Suppressor macrophage treated with lipopolysaccharide for 4 hours (primary cell): ENCODE measurements around the gene TNFRSF8.
A peak's percentile ranks its signal among the peaks of the same experiment; 100 is the strongest.
"Not testable (repeated sequence)": the region's sequence is repeated elsewhere in the genome, so short reads cannot be mapped to it uniquely, and the experiment has no call there.

Experiments
- DNase-seq: peaks from one replicate; pipeline ENCODE4 v3.0.0-alpha.2; 2020

Gene TNFRSF8

DNA sequence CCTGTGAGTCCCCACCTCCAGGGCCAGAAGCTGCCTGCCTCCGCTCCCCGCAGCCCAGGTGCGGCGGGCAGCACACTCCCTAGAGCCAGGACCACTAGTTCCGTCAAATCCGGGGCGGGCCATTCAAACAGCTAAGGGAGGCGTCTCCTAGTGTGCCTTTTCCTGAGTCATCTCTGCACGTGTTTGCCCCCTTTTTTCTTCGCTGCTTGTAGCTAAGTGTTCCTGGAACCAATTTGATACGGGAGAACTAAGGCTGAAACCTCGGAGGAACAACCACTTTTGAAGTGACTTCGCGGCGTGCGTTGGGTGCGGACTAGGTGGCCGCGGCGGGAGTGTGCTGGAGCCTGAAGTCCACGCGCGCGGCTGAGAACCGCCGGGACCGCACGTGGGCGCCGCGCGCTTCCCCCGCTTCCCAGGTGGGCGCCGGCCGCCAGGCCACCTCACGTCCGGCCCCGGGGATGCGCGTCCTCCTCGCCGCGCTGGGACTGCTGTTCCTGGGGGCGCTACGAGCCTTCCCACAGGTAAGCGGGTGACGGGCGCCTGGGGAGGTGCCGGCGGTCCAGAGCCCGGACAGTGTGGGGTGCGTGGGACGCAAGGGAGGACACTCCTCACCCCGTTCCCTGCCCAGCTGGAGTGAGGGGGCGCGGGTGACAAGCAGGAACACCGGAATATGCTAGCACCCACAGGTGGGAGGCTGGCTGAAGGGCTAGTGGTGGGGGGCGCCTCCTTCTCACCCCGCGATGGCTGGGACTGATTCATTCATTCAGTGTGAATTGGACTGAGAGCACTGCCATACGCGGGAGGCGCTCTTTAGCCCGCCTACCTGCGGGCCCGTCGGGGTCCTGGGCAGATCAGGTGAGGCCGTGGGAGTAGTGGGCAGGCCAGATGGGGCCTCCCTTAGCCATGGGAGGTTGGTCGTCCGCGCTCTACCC is at the start of gene TNFRSF8:
Gene TNFRSF8, plus strand, starts transcription at position 163 of the 932 bp plus-strand sequence. Its CDS starts 296 bp downstream, at position 459.
- no peak for DNase-seq

DNA sequence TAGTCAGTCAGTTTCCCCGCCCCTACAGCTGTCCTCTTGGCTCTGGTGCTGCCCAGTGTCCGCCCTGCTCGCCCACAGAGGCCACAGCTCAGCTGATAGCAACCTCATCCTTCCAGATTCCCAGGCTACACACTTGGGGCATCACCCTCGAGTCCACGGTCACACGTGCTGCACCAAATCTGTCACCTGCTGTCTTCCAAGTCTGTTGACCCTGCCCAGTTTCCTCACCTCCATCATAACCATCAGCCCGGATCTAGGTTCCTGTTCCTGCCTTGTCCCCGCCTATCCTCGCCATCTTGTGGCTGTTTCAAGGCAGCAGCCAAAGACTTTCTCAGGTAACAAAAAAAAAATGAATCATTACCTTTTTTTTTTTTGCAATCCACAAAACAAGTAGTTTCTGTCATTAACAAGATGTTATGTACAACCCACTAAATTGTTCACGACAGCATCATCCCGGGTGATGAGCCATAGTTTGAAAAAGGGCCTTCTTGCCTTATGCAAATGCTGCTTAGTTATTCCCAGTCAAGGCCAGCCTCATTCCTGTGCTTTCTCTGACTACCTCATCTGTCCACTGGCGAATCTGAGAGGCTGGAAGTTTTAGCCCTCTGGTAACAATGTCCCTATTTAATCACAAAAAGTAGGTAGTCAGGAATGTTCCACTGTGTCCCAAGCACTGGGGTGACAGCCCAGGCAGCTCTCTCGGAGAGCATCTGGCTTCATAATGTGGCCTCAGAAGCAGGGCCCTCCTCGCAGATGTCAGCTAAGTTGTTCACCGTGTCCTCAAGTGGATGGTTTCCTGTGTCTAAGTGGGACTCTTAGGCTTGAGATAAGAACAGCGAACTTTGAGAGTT is 48.7 kb upstream of the TNFRSF8 start:
- no peak for DNase-seq

DNA sequence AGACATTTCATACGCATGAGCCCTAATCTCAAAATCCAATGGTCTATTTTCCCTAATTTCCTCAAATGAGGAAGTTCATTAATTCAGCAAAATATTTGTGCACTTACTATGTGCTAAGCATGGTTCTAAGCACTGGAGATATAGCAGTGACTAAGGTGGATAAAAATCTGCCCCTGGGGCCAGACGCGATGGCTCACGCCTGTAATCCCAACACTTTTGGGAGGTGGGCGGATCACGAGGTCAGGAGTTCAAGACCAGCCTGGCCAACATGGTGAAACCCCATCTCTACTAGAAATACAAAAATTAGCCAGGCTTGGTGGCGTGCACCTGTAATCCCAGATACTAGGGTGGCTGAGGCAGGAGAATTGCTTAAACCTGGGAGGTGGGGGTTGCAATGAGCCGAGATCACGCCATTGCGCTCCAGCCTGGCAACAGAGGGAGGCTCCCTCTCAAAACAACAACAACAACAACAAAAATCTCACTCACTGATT is 48.1 kb upstream of the TNFRSF8 start:
- DNase-seq, result no peak

DNA sequence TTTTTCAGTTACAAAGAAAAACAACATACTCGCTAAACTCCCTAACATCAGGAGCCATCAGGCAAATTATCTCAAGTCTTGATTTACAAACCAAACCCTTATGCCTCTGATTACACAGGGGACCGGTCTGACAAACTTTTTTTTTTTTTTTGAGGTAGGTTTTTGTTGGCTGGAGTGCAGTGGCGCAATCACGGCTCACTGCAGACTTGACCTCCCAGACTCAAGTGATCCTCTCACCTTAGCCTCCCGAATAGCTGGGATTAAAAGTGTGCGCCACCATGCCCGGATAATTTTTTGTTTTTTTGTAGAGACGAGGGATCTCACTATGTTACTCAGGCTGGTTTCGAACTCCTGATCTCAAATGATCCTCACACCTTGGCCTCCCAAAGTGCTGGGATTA is 47.6 kb upstream of the TNFRSF8 start:
- DNase-seq, result no peak

DNA sequence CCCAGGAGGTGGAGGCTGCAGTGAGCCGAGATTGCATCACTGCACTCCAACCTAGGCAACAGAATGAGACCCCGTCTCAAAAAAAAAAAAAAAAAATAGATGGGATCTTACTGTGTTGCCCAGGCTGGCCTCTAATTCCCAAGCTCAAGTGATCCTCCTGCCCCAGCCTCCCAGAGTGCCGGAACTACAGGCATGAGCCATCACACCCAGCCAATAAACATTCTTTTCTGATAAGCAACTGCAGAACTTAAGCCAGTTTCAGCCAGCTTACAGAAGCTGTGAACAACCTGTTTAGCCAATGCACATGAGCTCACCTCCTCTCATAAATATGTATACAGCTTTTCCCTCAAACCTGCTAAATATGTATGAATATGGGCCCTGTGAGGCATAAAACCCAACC is 46.9 kb upstream of the TNFRSF8 start:
- DNase-seq, result no peak

DNA sequence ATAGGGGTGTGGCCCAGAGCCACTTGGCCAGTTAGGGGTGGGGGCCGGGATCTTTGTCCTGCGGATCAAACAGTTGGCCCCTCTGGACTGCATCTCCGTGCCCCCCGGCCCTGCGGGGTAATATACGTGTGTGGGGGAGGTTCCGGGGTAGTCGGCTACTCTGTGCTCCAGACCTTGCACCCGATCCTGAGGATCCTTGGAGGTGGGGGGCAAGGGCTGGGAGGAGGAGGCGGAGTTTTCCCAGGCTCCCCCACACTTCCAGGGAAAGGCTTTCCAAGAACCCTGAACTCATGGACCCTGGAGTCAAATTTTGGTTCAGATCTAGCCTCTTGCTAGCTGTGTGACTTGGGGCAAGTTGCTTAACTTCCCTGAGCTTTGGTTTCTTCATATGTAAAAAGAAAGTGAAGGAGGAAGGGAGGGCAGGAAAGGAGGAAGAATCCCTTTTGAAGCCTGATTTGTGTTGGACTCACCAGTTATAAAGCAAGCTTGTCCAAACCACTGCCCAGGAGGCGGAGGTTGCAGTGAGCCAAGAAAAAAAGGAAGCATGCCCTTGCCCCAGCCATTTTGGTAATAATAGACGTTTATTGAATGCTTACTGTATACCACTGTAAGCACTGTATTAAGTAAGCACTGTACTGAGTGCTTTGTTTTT is 43.1 kb upstream of the TNFRSF8 start:
- peak; percentile 90 for DNase-seq

DNA sequence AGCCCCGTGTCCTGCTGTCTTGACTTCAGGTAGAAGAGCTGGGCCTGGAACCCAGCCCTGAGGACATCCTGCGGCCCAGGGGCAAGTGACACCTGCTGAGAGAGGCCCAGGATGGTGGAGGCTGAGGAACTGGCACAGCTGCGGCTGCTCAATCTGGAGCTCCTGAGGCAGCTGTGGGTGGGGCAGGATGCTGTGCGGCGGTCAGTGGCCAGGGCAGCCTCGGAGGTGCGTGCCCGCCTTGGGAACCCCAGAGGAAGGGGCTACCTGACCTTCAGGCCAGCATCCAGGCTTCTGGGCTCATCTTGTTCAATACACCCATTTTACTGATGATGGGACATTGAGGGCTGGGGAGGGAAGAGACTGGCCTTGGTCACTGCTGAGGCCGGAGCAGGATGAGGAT is 41.5 kb upstream of the TNFRSF8 start:
- DNase-seq, result no peak

DNA sequence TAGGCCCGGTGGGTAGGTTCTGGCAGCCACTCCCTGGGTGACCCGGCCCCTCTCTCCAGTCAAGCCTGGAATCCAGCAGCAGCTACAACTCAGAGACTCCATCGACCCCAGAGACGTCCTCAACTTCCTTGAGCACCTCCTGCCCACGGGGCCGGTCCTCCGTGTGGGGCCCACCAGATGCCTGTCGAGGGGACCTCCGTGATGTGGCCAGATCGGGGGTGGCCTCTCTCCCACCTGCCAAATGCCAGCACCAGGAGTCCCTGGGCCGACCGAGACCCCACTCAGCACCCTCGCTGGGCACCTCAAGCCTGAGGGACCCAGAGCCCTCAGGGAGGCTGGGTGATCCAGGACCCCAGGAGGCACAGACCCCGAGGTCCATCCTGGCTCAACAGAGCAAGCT is 41.1 kb upstream of the TNFRSF8 start:
- DNase-seq, result no peak

DNA sequence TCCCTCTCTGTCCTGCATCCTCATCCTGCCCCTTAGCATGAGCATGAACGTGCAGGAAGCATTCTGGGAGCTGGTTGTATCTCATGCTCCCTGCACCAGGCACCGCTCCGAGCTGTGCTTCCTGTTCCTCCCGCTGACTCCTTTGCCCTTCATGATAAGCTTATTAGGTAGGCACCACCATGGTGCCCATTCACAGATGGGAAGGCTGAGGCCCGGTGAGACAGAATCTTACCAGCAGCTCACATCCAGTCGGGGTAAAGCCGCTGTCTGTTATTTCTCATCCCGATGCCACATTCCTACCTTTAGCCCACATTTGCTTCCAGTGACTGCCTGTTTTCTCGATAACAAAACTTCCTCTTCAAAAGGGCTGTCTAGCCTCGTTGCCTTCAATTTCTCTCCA is 36.5 kb upstream of the TNFRSF8 start:
- no peak for DNase-seq

DNA sequence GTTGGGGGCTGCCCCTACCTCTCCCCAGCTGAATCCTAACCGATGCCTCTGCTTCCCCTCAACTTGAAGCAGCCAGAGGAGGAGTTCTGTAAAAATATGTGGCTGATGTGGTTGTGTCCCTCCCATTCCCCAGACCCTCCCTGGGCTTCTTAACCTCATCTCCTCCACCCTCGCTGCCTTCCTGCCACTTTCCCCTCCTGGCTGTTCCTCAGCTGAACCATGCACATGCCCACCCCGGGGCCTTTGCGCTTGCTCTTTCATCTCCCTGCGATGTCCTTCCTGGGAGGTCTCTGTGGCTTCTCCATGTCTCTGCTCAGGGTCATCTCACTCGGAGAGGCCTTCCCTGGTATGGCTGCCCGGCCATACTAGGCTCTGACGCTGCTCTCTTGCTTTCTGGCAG is 34.9 kb upstream of the TNFRSF8 start:
- DNase-seq, result no peak

DNA sequence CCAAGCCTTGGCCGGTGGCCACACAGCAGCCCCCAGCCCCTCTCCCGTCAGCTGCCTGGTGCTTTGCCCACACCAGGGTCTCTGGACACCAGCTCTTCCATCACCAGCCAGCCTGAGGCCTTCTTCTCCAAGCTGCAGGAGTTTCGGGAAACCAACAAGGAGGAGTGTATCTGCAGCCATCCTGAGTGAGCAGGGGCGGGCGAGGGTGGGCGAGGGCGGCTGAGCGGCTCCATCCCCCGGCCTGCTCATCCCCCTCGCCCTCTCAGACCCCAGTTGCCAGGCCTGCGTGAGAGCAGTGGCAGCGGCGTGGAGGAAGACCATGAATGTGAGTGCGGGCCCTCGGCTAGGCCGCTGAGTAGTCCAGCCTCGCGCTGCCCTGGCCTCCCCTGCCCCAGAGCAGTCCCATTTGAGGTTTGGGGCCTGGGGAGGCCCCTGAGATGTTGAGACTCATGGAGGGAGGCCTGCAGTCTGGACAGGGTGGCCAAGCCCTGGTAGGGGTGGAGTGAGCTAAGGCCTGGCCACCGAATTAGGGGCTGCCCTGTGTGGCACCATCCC is 34.1 kb upstream of the TNFRSF8 start:
- DNase-seq, result no peak

DNA sequence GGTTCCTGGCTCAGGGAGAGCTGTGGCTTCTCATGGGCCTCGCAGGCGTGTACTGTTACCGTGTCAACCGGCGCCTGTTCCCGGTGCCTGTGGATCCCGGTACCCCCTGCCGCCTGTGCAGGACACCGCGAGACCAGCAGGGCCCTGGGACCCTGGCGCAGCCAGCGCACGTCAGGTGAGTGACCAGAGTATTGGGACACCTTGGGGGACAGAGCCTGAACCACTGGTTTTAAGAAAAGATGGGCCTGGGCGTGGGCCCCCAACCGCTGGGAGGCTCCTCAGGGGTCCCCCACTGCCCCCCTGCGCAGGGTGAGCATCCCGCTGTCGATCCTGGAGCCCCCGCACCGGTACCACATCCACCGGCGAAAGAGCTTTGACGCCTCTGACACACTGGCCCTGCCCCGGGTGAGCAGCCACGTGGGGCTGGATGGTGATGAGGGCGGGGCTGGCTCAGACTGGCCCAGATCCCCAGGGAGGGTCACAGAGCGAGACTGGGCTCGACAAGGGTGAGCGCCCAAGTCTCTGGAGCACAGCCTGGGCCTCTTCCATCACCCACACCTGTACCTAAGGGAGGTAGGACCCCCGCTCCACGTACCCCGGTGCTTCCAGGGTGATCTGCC is 33.3 kb upstream of the TNFRSF8 start:
- DNase-seq, result no peak

DNA sequence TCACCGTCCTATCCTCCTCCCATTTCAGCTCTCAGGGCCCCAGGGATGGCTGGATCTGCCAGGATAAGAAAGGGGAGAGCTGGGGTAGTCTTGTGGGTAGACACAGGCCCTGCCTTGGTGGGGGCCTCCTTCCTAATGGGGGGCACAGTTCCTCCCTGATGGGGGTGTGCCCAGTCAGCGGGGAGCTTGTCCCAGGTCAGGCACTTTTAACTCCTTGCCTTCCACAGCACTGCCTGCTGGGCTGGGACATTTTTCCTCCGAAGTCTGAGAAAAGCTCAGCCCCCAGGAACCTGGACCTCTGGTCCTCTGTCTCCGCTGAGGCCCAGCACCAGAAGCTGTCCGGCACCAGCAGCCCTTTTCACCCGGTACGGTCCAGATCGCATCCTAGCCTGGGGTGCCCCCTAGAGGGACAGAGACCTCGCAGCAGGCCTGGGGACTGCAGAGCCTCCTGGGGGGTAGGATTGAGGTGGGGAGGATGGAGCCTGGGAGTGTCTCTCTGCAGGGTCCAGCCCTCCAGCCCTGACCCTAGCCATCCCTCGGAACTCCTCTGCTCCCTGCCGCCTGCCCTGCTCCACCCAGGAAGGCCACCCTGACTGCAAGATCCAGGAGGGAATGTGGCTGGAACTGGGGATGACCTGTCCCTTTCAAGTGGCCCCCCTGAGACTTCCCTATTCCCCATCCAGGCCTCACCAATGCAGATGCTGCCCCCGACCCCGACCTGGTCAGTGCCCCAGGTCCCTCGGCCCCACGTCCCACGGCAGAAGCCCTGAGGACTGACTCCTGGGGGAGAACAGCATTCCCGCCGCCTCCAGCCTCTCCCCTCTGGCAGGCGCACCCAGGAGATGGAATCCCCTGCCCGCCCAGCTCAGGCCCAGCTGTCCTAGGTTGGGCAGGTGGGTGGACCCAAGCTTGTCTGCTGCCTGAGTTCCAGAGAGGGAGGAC is 31.8 kb upstream of the TNFRSF8 start:
- DNase-seq, result peak; percentile 51

DNA sequence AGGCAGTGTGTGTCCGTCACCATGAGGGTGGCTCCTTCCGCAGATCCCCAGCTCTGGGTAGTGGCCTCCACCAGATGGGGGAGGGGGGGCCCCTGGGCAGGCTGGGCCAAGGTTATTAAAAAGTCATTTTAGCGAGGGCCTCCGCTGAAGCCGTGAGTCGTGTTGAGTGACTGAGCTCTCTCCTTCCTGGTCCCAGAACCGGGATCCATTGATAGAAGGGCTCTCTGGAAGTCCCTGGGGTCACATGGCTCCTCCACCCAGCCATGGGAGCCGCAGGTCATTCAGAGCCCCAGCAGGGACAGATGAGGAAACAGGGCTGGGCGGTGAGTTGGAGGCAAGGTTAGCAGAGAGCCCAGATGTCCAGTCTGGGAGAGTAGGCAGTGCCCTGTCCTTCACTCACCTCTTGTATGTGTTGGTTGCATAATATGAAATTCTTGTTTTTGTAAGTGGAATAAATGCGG is 30.9 kb upstream of the TNFRSF8 start:
- no peak for DNase-seq

DNA sequence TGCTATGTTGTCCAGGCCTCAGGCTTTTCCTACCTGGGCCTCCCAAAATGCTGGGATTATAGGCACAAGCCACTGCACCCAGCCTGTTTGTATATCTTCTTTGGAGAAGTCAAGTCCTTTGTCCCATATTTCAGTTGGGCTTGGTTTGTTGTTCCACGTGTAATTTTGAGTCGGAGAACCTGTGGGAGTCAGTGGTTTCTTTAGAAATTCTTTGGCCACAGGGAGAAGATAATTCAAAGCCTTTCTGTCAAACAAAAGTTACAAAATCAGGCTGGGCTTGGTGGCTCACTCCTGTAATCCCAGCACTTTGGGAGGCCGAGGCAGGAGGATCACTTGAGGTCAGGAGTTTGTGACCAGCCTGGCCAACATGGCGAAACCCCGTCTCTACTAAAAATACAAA is 29.7 kb upstream of the TNFRSF8 start:
- DNase-seq, result not testable (repeated sequence)

DNA sequence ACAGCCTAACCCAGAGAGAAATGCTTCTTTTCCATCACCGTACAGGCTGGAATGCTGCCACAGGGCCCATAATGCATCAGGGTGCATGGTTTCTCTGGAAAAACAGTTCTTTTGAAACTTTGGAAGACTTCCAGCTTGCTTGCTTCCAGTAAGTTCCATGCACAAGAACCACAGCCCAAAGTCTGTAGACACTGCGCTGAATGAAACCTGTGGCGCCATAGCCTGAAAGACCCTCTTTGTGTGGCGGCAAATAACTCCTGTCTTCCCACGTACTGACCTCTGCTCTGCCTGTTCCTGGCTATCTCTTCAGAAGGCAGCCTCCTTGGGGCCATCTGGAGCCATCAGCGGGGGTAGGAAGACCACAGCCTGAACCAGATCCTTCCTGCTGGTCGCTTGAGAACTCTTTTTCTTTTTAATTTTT is 28.7 kb upstream of the TNFRSF8 start:
- DNase-seq, result no peak

DNA sequence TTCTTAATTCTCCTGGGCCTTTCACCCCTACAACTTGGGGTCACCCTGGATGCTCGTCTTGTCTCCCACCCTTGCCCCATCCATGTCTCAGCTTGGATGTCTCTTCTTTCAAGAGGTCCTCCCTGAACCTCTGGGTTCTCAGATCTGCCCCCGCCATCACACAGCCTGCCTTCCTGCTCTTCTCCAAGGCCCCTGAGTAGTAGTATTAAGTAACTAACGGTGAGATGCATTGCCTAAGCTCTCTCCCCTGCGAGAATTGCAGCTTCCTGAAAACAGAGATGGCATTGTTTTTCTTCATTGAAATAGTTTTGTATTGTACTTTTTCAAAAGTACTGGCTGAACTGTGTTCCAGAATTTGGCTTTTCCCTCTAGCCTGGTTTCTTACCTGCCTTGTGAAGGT is 27.8 kb upstream of the TNFRSF8 start:
- DNase-seq, result no peak

DNA sequence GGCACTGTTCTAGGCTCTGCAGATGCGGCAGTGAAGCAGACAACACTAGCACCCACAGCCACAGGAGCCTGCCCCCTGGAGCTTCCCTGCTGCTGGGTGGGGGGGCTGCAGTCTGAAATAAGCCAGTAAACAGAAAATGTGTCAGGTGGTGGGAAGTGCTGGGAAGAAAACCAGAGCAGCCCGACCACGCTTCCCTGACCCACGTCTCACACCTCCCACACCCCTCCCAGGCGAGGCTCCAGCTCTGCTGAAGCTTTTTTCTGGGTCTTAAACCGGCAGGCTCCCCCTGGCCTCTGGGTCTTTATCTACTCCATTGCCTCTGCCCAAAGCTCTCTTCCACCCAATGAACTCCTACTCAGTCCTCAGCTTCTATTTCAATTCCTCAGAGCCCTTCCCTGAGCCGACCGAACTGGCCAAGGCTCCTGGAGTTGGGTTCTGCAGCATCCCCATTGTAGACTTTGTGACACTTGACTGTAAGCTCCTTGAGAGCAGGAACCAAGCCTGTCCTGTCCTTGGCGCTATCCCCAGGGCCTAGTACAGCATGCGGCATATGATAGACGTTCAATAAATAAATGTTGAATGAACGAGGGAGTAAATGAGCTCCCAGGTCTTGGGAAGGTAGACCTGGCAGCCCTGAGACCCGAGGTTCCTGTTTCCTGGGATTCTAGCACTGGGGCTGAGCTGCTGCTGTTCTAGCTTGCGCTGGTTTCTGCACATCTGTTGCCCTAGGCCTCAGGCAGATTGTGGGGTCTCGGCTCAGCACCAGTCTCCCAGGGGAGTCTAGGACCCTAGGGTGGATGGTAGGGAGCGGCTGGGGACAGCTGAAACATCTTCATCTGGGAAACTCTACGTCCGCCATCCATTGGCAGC is 25.4 kb upstream of the TNFRSF8 start:
- DNase-seq, result no peak

DNA sequence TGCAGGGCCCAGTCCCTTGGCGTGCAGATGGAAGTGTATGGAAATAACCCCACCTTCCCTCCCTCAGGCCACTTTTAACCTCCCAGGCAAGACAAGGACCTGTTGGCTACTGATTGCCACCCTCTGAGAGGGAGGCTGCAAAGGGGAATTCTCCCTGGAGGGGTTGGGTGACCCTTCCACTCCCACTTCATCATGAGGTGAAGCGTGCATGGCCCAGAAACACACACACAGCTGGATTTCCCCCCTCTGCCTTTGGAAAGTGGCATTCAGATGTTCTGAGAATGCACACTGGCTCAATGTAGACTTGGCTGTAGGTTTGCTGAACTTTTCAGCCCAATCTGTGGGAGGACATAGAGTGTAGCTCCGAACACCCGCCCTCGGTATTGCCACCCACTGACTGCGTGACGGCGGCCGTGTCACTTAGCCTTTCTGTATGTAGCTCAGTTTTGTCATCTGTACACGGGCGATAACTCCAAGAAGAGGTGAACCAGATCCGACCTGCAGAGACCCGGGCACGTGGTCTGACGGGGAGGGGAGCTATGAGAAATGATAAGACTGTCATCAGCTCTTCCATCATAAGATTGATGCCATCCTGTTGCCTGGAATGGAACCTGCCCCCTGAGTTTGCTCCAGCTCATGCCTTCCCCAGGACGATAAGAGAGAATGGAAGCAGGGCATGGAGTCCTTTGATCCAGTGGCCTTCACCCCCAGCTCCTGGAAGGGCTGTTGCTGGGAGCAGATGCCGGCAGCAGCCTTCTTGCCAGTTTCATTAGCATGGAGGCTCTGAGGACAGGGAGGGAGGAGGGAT is 24.5 kb upstream of the TNFRSF8 start:
- peak; percentile 11 for DNase-seq
